ENCODE measurements around the gene SLC50A1.

Gene SLC50A1

DNA sequence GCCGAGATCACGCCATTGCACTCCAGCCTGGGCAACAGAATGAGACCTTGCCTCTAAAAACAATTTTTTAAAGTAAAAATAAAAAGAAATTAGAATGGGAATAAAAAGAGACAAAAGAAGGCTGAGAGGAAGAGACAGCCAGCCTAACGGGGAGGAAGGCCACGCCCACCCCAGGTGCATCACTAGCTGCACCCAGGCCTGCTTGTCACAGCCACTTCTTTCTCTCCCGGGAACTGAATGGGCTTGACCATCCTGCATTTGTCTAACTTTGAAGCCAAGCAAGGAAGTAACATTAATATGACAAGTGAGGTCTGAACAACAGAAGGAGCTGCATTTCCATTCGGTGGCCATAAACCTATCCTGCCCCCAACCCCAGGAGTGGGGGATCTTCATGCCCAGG is 28.8 kb upstream of the SLC50A1 start:
- H3K4me3 ChIP-seq (ENCODE audit: low read depth, low read length) = no peak overlapping the region
- DNase-seq (ENCODE audit: low read depth, low spot score) = no peak
- TF ChIP-seq, protein P1, sequence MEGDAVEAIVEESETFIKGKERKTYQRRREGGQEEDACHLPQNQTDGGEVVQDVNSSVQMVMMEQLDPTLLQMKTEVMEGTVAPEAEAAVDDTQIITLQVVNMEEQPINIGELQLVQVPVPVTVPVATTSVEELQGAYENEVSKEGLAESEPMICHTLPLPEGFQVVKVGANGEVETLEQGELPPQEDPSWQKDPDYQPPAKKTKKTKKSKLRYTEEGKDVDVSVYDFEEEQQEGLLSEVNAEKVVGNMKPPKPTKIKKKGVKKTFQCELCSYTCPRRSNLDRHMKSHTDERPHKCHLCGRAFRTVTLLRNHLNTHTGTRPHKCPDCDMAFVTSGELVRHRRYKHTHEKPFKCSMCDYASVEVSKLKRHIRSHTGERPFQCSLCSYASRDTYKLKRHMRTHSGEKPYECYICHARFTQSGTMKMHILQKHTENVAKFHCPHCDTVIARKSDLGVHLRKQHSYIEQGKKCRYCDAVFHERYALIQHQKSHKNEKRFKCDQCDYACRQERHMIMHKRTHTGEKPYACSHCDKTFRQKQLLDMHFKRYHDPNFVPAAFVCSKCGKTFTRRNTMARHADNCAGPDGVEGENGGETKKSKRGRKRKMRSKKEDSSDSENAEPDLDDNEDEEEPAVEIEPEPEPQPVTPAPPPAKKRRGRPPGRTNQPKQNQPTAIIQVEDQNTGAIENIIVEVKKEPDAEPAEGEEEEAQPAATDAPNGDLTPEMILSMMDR (IDR thresholded peaks at IDR 0.05; ENCODE audit: low read depth, low read length) = no peak
- in situ Hi-C loops (cut with HindIII; ENCODE audit: low sequenced_read_pairs) = no loop called here

DNA sequence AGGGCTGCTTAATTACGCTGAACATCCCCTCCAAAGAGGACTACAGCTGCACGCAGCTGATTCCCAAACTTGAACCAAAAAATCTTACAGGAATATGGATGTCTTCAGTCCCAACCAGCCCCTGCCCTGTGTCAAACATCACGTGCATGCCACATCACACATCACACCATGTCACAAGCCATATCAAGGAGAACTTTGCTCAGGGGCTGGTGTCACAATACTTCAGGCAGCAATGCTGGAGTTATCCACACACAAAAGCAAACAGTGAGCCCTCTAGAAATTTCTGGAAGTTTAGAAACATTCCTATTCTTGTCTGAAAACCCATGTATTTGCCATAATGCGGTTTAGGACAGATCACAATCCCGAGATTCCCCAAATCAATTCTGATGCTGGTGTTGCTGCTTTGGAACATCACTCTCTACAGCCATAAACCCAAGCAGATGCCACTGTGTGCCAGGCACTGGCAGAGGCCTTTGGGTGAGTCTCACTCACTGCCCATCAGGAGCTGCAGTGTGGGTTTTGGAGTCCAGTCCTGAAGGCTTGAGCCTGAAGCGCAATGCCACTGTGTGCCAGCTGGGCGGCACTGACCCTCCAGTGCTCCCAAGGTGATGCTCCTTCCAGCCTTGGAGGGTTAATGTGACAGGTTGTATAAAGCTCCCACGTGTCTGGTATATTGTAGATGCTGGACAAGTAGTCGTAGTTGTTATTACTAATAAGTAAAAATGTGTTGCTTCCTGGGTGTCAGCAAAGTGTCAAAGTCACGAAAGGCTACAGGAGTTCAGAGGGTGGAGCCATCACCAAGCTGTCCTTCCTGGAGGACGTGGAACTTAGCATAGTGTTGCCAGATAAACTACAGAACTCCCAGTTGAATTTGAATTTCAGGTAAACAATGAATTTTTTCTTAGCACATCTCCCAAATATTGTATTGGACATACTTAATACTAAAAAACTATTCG is 28.1 kb upstream of the SLC50A1 start:
- in situ Hi-C loops (cut with HindIII; ENCODE audit: low sequenced_read_pairs) = no loop called here
- DNase-seq (ENCODE audit: low read depth, low spot score) = no peak
- no peak overlapping the region for H3K4me3 ChIP-seq (ENCODE audit: low read depth, low read length)
- TF ChIP-seq, protein P1 (IDR thresholded peaks at IDR 0.05; ENCODE audit: low read depth, low read length) = no peak

DNA sequence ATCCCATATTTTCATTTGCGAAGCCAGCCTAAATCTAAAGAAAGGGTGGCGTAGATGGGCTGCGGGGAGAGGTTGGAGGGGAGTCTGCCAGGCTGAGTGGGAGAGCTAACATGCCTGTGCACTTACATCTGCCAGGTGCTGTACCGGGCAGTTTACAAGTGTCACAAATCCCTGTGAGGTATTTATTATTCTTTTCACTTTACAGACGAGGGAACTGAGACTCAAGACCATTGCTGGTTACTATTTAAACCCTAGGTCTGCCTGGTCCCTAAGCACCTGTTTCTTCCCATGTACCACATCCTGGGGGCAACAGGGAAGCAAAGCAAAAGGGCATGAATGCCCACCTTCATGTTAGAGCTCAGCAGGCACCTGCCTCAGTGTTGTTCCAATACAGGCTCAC is 27.4 kb upstream of the SLC50A1 start:
- TF ChIP-seq, protein P1 (IDR thresholded peaks at IDR 0.05; ENCODE audit: low read depth, low read length) = no peak
- in situ Hi-C loops (cut with HindIII; ENCODE audit: low sequenced_read_pairs) = no loop called here
- no peak for DNase-seq (ENCODE audit: low read depth, low spot score)
- H3K4me3 ChIP-seq (ENCODE audit: low read depth, low read length) = no peak overlapping the region

DNA sequence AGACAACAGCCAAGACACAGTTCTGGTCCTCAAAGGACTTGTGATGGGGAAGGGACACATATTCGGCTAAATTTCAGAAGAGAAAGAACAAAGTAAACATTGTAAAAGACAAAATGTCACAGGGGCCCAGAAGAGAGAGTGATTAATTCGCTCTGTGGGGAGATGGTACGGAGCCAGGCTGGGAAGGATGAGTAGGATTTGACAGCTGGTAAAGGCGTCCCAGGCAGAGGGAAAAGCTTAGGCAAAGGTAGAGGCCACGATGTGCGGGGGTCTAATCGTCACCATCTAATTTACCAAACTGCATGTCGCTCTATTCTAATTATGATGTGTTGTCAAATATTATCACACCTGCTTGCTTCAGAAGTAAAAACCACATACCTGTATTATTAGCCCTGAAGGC is 25.3 kb upstream of the SLC50A1 start:
- H3K4me3 ChIP-seq (ENCODE audit: low read depth, low read length) = no peak overlapping the region
- TF ChIP-seq, protein P1 (IDR thresholded peaks at IDR 0.05; ENCODE audit: low read depth, low read length) = no peak
- in situ Hi-C loops (cut with HindIII; ENCODE audit: low sequenced_read_pairs) = no loop called here
- no peak for DNase-seq (ENCODE audit: low read depth, low spot score)

DNA sequence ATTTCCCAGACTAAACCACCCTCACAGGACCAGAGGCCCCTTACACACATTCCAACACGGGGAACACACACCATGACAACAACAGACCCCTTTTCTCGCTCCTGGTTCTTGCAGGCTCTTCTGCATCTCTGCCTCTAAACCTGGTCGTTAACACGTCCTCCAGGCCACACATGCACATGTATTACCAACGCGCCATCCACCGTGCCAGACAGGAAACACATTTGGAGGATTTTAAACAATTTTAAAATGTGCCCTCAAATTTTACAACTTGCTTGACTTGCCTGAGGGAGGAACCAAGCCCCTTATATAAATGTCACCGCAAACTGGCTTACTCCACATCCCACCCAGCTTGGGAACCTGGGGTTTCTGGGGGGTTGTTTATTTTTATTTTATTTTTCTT is 24.8 kb upstream of the SLC50A1 start:
- TF ChIP-seq, protein P1 (IDR thresholded peaks at IDR 0.05; ENCODE audit: low read depth, low read length) = no peak
- no peak for DNase-seq (ENCODE audit: low read depth, low spot score)
- in situ Hi-C loops (cut with HindIII; ENCODE audit: low sequenced_read_pairs) = no loop called here
- no peak overlapping the region for H3K4me3 ChIP-seq (ENCODE audit: low read depth, low read length)

DNA sequence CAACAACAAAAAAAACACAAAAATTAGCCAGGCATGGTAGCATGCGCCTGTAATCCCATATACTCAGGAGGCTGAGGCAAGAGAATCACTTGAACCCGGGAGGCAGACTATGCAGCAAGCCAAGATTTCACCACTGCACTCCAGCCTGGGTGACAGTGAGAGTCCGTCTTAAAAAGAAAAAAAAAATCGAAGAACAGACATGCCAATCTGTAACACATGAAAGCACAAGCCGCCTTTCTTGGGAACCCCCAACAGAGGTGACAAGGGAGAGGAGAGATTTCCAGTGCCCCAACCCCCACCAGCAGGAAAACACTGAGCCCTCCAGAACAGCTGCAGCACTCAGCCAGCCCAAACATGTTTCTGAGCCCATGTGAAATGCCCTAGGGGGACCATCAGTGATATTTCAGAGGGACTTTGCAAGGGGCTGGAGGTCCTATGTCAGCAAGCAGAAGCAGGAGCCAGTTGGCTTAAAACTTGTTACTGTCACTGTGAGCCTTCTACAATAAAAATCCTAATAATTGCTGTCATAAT is 22.1 kb upstream of the SLC50A1 start:
- DNase-seq (ENCODE audit: low read depth, low spot score) = no peak
- in situ Hi-C loops (cut with HindIII; ENCODE audit: low sequenced_read_pairs) = no loop called here
- H3K4me3 ChIP-seq (ENCODE audit: low read depth, low read length) = no peak overlapping the region
- TF ChIP-seq, protein P1 (IDR thresholded peaks at IDR 0.05; ENCODE audit: low read depth, low read length) = no peak

Measured in astrocyte of the spinal cord (primary cell).